Uterus (tissue), 2 donors: ENCODE measurements around the gene SLC25A18.

Experiments used
- POLR2A ChIP-seq, 2 donors: fragments of 450-650 bp; IDR thresholded peaks; one replicate each; pipeline ENCODE4 v1.6.1; 2016; ENCODE audit warnings: antibody characterized with exemption in 2 of 2, mild to moderate bottlenecking in 1 of 2, moderate library complexity in 1 of 2
- TF ChIP-seq, protein P1 (sequence below), 4 experiments: fragments of 200-600 bp in 2 of 4; fragments of 450-650 bp in 2 of 4; sonication (generic) in 2 of 4; IDR thresholded peaks; one replicate each; pipeline ENCODE4 v1.5.1; 2016 to 2019; ENCODE audit warnings: antibody characterized with exemption in 4 of 4, mild to moderate bottlenecking in 2 of 4, moderate library complexity in 1 of 4

DNA sequence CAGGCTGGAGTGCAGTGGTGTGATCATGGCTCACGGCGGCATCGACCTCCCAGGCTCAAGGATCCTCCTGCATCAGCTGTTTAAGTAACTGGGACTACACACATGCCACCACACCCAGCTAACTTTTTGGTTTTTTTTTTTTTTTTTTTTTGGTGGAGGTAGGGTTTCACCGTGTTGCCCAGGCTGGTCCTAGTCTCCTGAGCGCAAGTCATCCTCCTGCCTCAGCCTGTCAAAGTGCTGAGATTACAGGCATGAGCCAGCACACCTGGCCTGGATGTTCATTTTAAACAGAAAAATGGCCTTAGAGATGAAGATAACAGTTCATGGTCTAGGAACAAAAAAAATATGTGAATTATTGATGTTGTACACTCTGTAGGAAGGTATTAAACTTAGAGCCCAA, 13.6 kb upstream of the SLC25A18 start:
- TF ChIP-seq, protein P1, sequence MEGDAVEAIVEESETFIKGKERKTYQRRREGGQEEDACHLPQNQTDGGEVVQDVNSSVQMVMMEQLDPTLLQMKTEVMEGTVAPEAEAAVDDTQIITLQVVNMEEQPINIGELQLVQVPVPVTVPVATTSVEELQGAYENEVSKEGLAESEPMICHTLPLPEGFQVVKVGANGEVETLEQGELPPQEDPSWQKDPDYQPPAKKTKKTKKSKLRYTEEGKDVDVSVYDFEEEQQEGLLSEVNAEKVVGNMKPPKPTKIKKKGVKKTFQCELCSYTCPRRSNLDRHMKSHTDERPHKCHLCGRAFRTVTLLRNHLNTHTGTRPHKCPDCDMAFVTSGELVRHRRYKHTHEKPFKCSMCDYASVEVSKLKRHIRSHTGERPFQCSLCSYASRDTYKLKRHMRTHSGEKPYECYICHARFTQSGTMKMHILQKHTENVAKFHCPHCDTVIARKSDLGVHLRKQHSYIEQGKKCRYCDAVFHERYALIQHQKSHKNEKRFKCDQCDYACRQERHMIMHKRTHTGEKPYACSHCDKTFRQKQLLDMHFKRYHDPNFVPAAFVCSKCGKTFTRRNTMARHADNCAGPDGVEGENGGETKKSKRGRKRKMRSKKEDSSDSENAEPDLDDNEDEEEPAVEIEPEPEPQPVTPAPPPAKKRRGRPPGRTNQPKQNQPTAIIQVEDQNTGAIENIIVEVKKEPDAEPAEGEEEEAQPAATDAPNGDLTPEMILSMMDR (IDR thresholded peaks at IDR 0.05): no peak
- TF ChIP-seq POLR2A (IDR thresholded peaks at IDR 0.05): no peak
